Measurements from ENCODE around the gene AHCY.

DNA sequence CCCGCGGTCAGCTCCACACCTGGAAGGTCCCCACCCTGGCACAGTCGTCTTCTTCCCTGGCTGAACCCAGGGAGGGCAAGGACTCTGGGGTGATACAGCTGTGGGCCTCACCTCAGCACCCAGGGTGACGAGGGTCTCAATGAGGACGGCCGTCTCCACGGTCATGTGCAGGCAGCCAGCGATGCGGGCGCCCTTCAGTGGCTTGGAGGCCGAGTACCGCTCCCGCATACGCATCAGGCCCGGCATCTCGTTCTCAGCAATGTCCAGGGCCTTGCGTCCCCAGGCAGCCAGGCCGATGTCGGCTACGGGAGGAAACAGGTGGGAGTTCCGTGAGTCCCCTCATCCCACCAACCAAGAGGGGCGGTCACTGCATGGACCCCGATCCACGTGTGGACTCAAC is 7.9 kb downstream of the AHCY start:
- TF ChIP-seq, protein P1, sequence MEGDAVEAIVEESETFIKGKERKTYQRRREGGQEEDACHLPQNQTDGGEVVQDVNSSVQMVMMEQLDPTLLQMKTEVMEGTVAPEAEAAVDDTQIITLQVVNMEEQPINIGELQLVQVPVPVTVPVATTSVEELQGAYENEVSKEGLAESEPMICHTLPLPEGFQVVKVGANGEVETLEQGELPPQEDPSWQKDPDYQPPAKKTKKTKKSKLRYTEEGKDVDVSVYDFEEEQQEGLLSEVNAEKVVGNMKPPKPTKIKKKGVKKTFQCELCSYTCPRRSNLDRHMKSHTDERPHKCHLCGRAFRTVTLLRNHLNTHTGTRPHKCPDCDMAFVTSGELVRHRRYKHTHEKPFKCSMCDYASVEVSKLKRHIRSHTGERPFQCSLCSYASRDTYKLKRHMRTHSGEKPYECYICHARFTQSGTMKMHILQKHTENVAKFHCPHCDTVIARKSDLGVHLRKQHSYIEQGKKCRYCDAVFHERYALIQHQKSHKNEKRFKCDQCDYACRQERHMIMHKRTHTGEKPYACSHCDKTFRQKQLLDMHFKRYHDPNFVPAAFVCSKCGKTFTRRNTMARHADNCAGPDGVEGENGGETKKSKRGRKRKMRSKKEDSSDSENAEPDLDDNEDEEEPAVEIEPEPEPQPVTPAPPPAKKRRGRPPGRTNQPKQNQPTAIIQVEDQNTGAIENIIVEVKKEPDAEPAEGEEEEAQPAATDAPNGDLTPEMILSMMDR (conservative IDR thresholded peaks at IDR 0.05), result no peak
- no peak for TF ChIP-seq ZFX (IDR thresholded peaks at IDR 0.05)
